Measurements from ENCODE around the gene SLC49A3. TPM values are rescaled to one million over a fixed set of nuclear protein-coding genes. Genes with fewer than 3 reads are reported as not detected.
A peak's percentile ranks its signal among the peaks of the same experiment; 100 is the strongest.

SLC49A3 gene
- total RNA-seq, 4 donors from 2014 or later = 14.9 to 27.1 (median 18.3) TPM

GRCh38 chr4:675980-676870, 12.7 kb downstream of the SLC49A3 start:
- intact Hi-C loops (cut with DNase I) = no loop called here
- DNase-seq = no peak
- H3K9me3 ChIP-seq = no peaks in the 10 kb centered on the region
- peaks cover 10 to 11% of the 10 kb centered on the region in 2 donors for H3K36me3 ChIP-seq
- 81 to 83% methylated on average over 10 to 15 of the region's 19 CpGs for WGBS, 2 donors
- peaks cover 22 to 30% of the 10 kb centered on the region in 2 donors for H3K4me1 ChIP-seq
- H3K4me3 ChIP-seq (replicated peaks in 1 of 3) = no peak overlapping the region
- no peak overlapping the region for H3K27ac ChIP-seq
- TF ChIP-seq, protein P1, sequence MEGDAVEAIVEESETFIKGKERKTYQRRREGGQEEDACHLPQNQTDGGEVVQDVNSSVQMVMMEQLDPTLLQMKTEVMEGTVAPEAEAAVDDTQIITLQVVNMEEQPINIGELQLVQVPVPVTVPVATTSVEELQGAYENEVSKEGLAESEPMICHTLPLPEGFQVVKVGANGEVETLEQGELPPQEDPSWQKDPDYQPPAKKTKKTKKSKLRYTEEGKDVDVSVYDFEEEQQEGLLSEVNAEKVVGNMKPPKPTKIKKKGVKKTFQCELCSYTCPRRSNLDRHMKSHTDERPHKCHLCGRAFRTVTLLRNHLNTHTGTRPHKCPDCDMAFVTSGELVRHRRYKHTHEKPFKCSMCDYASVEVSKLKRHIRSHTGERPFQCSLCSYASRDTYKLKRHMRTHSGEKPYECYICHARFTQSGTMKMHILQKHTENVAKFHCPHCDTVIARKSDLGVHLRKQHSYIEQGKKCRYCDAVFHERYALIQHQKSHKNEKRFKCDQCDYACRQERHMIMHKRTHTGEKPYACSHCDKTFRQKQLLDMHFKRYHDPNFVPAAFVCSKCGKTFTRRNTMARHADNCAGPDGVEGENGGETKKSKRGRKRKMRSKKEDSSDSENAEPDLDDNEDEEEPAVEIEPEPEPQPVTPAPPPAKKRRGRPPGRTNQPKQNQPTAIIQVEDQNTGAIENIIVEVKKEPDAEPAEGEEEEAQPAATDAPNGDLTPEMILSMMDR (IDR thresholded peaks at IDR 0.05) = no peak
- TF ChIP-seq POLR2A (IDR thresholded peaks at IDR 0.05) = no peak
- no peaks in the 10 kb centered on the region for H3K27me3 ChIP-seq

DNA sequence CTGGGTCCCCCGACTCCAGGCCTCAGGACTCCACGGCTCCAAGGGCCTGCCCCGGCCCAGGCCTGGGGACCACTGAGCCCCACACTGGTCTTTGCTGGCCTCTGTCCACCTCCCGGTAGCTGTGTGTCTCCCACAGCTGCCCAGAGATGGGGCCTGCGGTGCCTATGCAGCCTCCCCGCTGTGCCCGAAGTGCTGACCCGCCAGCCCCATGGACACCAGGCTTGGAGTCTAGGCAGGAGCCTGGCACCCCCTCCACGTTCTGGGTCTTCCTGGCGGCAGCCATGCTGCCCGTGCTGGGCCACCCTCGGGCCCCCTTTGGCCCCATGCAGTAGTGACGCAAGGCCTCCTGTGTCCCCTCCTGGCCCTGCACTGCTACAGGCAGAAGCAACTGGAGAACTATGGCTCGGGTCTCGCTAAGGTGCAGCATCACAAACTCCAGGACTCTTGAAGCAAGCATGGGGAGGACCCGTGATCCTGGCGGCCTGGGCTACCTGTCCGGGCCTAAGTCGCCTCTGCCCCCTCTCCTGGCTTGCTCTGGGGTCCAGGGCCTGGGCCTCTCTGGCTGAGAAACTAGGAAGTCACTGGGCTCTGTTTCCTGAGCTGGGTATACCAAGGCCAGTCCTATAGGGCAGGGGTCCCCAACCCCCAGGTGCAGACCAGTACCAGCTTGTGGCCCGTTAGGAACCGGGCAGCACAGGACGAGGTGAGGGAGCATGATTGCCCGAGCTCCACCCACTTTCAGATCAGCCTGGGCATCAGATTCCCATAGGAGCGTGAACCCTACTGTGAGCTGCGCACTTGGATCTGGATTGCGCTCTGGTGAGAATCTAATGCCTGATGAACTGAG, 13.7 kb downstream of the SLC49A3 start:
- intact Hi-C loops (cut with DNase I) = no loop called here
- DNase-seq = no peak
- WGBS, 2 donors = 65 to 94% methylated on average over 9 to 16 of the region's 26 CpGs
- H3K4me1 ChIP-seq = peaks cover 15 to 20% of the 10 kb centered on the region in 2 donors
- no peaks in the 10 kb centered on the region for H3K27me3 ChIP-seq
- H3K4me3 ChIP-seq (replicated peaks in 1 of 3) = peak overlapping the region; percentile 83 to 92 (median 88)
- no peaks in the 10 kb centered on the region for H3K9me3 ChIP-seq
- H3K36me3 ChIP-seq = peaks cover 11 to 13% of the 10 kb centered on the region in 2 donors
- TF ChIP-seq, protein P1 (IDR thresholded peaks at IDR 0.05) = no peak
- no peak for TF ChIP-seq POLR2A (IDR thresholded peaks at IDR 0.05)
- H3K27ac ChIP-seq = peak overlapping the region in 2 of 3 donors; percentile 89 to 93

DNA sequence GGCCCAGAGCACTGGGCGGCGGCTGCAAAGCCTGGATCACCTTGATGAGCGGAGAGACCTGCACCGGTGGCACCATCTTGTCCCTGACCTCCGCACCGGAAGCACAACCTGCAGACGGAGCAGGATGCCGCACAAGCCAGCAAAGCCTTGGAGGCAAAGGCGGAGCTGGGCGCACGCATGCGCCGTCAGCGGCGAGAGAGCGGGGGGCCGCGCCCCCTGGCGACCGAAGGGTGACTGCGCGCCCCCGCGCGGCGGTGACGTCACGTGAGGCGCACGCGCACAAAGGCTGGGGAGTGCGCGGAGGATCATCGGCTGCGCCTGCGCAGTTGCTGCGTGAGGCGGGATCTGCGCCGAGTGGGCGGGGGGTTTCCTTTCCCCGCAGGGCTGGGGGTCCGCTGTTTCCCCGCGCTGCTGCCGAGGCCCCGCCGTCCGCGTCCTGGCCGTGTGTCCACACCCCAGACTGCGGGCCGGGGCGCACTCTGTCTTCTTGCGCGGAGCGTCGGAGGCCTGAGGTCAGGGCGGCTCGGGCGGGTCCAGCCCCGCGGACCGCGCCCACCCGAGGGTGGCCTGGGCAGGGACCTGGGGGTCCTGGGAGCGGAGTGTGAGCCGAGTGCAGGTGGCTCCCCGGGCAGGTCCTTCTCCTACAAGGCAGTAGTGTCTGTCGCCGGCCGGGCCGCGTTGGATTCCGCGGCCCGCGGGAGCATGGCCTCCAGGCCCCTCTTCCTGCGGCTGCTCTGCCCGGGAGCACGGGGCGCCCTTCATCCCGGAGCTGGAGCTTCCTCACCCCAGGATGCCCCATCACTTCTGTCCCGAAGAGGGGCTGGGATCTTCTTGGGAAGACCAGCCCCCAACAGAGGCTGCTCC, 14.5 kb downstream of the SLC49A3 start, which contains the start of the genes ATP5ME and MYL5:
ATP5ME (minus strand) TSS at position 105 of the 864 bp plus-strand sequence; CDS start at position 76, 29 bp downstream.
MYL5 (plus strand) TSS at position 371 of the 864 bp plus-strand sequence. CDS start 3,485 bp downstream, outside the sequence.
- WGBS, 2 donors = 2% methylated on average over 8 to 44 of the region's 84 CpGs
- H3K4me3 ChIP-seq (replicated peaks in 1 of 3) = peak within 1 kb of the TSS; percentile 83 to 92 (median 88)
- intact Hi-C loops (cut with DNase I) = no loop called here

More for the DNA sequence above, 14.5 kb downstream of the SLC49A3 start, which contains the start of the genes ATP5ME and MYL5:
- Histone ChIP-seq H3K9me3 (no peaks in the 10 kb centered on the region), H3K27me3 (no peaks in the 10 kb centered on the region), H3K27ac (peak within 1 kb of the TSS; percentile 87 to 93 (median 89)), H3K4me1 (peaks cover 15 to 18% of the 10 kb centered on the region in 2 donors), H3K36me3 (peaks cover 11 to 13% of the 10 kb centered on the region in 2 donors)
- DNase-seq = peak; percentile 97 to 98
- TF ChIP-seq, protein P1 (IDR thresholded peaks at IDR 0.05) = peak; percentile 42 to 97 (median 72)
- TF ChIP-seq POLR2A (IDR thresholded peaks at IDR 0.05) = peak; percentile 70 to 90
